Neural cell (in vitro differentiated cells): Measurements from ENCODE around the gene F13A1. TPM values are rescaled to one million over a fixed set of nuclear protein-coding genes. Genes with fewer than 3 reads are reported as not detected.

Experiments used
- H2AFZ ChIP-seq: fragments of 200-600, 300-800 bp; sonication (generic), shearing (Covaris generic); 2 replicates; pipeline ENCODE4 v1.6.0; 2014; ENCODE audit warnings: low read depth, mild to moderate bottlenecking, antibody characterized with exemption, low read length, moderate library complexity
- H3F3A ChIP-seq: fragments of 200-600 bp; shearing (Covaris generic); 2 replicates; pipeline ENCODE4 v1.6.1; 2016; ENCODE audit warnings: mild to moderate bottlenecking, moderate library complexity, mixed read lengths, antibody characterized with exemption, low read length; ENCODE audit not compliant: insufficient read depth, poor library complexity, severe bottlenecking
- H3K27ac ChIP-seq: fragments of 200-600, 300-800 bp; sonication (generic), shearing (Covaris generic); 2 replicates; pipeline ENCODE4 v1.5.1; 2014; ENCODE audit warnings: mild to moderate bottlenecking, low read length, moderate library complexity
- H3K27me3 ChIP-seq: fragments of 300-800, 200-600 bp; sonication (generic), shearing (Covaris generic); 2 replicates; pipeline ENCODE4 v1.6.0; 2014; ENCODE audit warnings: mild to moderate bottlenecking, low read depth, low read length, moderate library complexity; ENCODE audit not compliant: insufficient read depth
- H3K36me3 ChIP-seq: fragments of 300-800, 200-600 bp; sonication (generic), shearing (Covaris generic); 2 replicates; pipeline ENCODE4 v1.5.1; 2014; ENCODE audit warnings: mild to moderate bottlenecking, antibody characterized with exemption, low read length, moderate library complexity; ENCODE audit not compliant: insufficient read depth
- H3K4me2 ChIP-seq: fragments of 300-800, 200-600 bp; sonication (generic), shearing (Covaris generic); 2 replicates; pipeline ENCODE4 v1.6.0; 2014; ENCODE audit warnings: mild to moderate bottlenecking, low read length
- H3K4me3 ChIP-seq: fragments of 300-800, 200-600 bp; sonication (generic), shearing (Covaris generic); 2 replicates; pipeline ENCODE4 v1.5.1; 2014; ENCODE audit warnings: mild to moderate bottlenecking, low read length, moderate library complexity
- H3K79me2 ChIP-seq: fragments of 200-600 bp; shearing (Covaris generic); replicated peaks from 2 replicates; pipeline ENCODE4 v1.6.0; 2014; ENCODE audit warnings: mild to moderate bottlenecking, low read length, moderate library complexity; ENCODE audit not compliant: insufficient read depth
- H3K9ac ChIP-seq: fragments of 300-800, 200-600 bp; sonication (generic), shearing (Covaris generic); 2 replicates; pipeline ENCODE4 v1.6.1; 2016; ENCODE audit warnings: mild to moderate bottlenecking, low read length, mixed read lengths
- H3K9me2 ChIP-seq: fragments of 200-600 bp; shearing (Covaris generic); 2 replicates; pipeline ENCODE4 v1.6.1; 2016; ENCODE audit warnings: mild to moderate bottlenecking, low read length, mixed read lengths; ENCODE audit not compliant: insufficient read depth
- H3K9me3 ChIP-seq: fragments of 200-600, 300-800 bp; sonication (generic), shearing (Covaris generic); 2 replicates; pipeline ENCODE4 v1.6.1; 2016; ENCODE audit warnings: mild to moderate bottlenecking, mixed run types, low read length, moderate library complexity, mixed read lengths
- H4K20me1 ChIP-seq: fragments of 200-600 bp; shearing (Covaris generic); 2 replicates; pipeline ENCODE4 v1.6.1; 2016; ENCODE audit warnings: mild to moderate bottlenecking, mixed run types; ENCODE audit not compliant: insufficient read depth
- CTCF ChIP-seq: fragments of 450-650 bp; IDR thresholded peaks from 2 replicates; pipeline ENCODE4 v1.5.1; 2014; ENCODE audit warnings: antibody characterized with exemption, mild to moderate bottlenecking, moderate library complexity; ENCODE audit not compliant: poor library complexity, severe bottlenecking
- EP300 ChIP-seq: fragments of 450-650 bp; conservative IDR thresholded peaks from 2 replicates; pipeline ENCODE4 v1.6.1; 2014; ENCODE audit warnings: antibody characterized with exemption, mild to moderate bottlenecking, moderate library complexity; ENCODE audit not compliant: poor library complexity, severe bottlenecking
- EZH2 ChIP-seq: fragments of 200-600, 300-800 bp; shearing (Covaris generic), sonication (generic); IDR thresholded peaks from 2 replicates; pipeline ENCODE4 v1.6.1; 2014; ENCODE audit warnings: antibody characterized with exemption, low read length, borderline replicate concordance, mild to moderate bottlenecking; ENCODE audit not compliant: insufficient read depth, poor library complexity, severe bottlenecking
- MXI1 ChIP-seq: fragments of 450-650 bp; conservative IDR thresholded peaks from 2 replicates; pipeline ENCODE4 v1.6.1; 2014; ENCODE audit warnings: antibody characterized with exemption, mild to moderate bottlenecking; ENCODE audit not compliant: poor library complexity, severe bottlenecking
- POLR2AphosphoS5 ChIP-seq: IDR thresholded peaks from 2 replicates; pipeline ENCODE4 v1.6.1; 2012
- RAD21 ChIP-seq: fragments of 450-650 bp; conservative IDR thresholded peaks from 2 replicates; pipeline ENCODE4 v1.6.1; 2014; ENCODE audit warnings: antibody characterized with exemption, mild to moderate bottlenecking, moderate library complexity
- REST ChIP-seq: IDR thresholded peaks from 2 replicates; pipeline ENCODE4 v1.6.1; 2012; ENCODE audit warnings: borderline replicate concordance
- SMC3 ChIP-seq: fragments of 450-650 bp; conservative IDR thresholded peaks from 2 replicates; pipeline ENCODE4 v1.6.1; 2014; ENCODE audit warnings: antibody characterized with exemption, mild to moderate bottlenecking, moderate library complexity; ENCODE audit not compliant: poor library complexity
- TAF1 ChIP-seq: IDR thresholded peaks from 2 replicates; pipeline ENCODE4 v1.6.1; 2012; ENCODE audit warnings: low read depth
- polyA plus RNA-seq: library from polyadenylated mRNA; depleted of rRNA; stranded (reverse); fragments of >200 nt; gene quantifications from 2 replicates; pipeline ENCODE4 v1.2.3, GENCODE V29; 2014

Gene F13A1
- polyA plus RNA-seq, 1 donor from 2014 or later, result not detected

- Histone ChIP-seq H3F3A (no peaks in the 10 kb centered on the region), H3K27me3 (no peaks in the 10 kb centered on the region), H3K9me2 (no peaks in the 10 kb centered on the region), H3K36me3 (no peaks in the 10 kb centered on the region), H3K9ac (no peak overlapping the region), H4K20me1 (no peaks in the 10 kb centered on the region), H3K27ac (no peak overlapping the region), H3K9me3 (no peaks in the 10 kb centered on the region), H3K79me2 (no peaks in the 10 kb centered on the region), H3K4me2 (no peak overlapping the region), H3K4me3 (no peak overlapping the region), H2AFZ (no peak overlapping the region)
- TF ChIP-seq EP300 (no peak), POLR2AphosphoS5 (no peak), EZH2 (no peak), CTCF (no peak), TAF1 (no peak), SMC3 (no peak), REST (no peak), RAD21 (no peak), MXI1 (no peak)
Measured at GRCh38 chr6:6176127-6176526, 144.3 kb downstream of the F13A1 start.

GRCh38 chr6:6169141-6169540, 151.3 kb downstream of the F13A1 start:
- Histone ChIP-seq H4K20me1 (no peaks in the 10 kb centered on the region), H3K4me3 (no peak overlapping the region), H3K9ac (no peak overlapping the region), H3K9me2 (no peaks in the 10 kb centered on the region), H3F3A (no peaks in the 10 kb centered on the region), H3K27me3 (no peaks in the 10 kb centered on the region), H3K36me3 (no peaks in the 10 kb centered on the region), H3K4me2 (no peak overlapping the region), H3K27ac (no peak overlapping the region), H2AFZ (no peak overlapping the region), H3K9me3 (no peaks in the 10 kb centered on the region), H3K79me2 (no peaks in the 10 kb centered on the region)
- TF ChIP-seq EP300, result no peak
- no peak for TF ChIP-seq EZH2
- TF ChIP-seq CTCF, result no peak
- no peak for TF ChIP-seq SMC3
- TF ChIP-seq POLR2AphosphoS5, result no peak
- TF ChIP-seq REST, result no peak
- no peak for TF ChIP-seq RAD21
- TF ChIP-seq TAF1, result no peak
- no peak for TF ChIP-seq MXI1
